Testis (tissue), 3 donors: ENCODE data around the gene ANKRD31. TPM values are rescaled to one million over a fixed set of nuclear protein-coding genes. Genes with fewer than 3 reads are reported as not detected.

ENCODE experiments used
- DNase-seq: peaks from one replicate; pipeline ENCODE4 v3.0.0-alpha.2; 2019
- H3K27ac ChIP-seq, 2 donors: fragments of 200-600 bp; sonication (generic); one replicate each; pipeline ENCODE4 v1.5.1; 2019
- H3K27me3 ChIP-seq: fragments of 200-600 bp; sonication (generic); one replicate; pipeline ENCODE4 v1.5.1; 2019
- H3K36me3 ChIP-seq: fragments of 200-600 bp; sonication (generic); one replicate; pipeline ENCODE4 v1.5.1; 2017; ENCODE audit warnings: low read depth; ENCODE audit errors: missing control alignments
- H3K4me1 ChIP-seq: fragments of 200-600 bp; sonication (generic); one replicate; pipeline ENCODE4 v1.5.1; 2019
- H3K4me3 ChIP-seq, 2 donors: fragments of 200-600 bp; sonication (generic); one replicate each; pipeline ENCODE4 v1.5.1; 2017 to 2019
- H3K9me3 ChIP-seq: fragments of 200-600 bp; sonication (generic); one replicate; pipeline ENCODE4 v1.5.1; 2017
- CTCF ChIP-seq, 3 experiments: fragments of 450-650 bp in 2 of 3; fragments of 200-600 bp in 1 of 3; sonication (generic) in 1 of 3; IDR thresholded peaks; one replicate each; pipeline ENCODE4 v1.5.1; 2016 to 2019; ENCODE audit warnings: antibody characterized with exemption in 3 of 3, mild to moderate bottlenecking in 2 of 3, moderate library complexity in 1 of 3
- POLR2A ChIP-seq: fragments of 450-650 bp; IDR thresholded peaks from one replicate; pipeline ENCODE4 v1.6.1; 2017; ENCODE audit warnings: antibody characterized with exemption, mild to moderate bottlenecking, moderate library complexity
- WGBS, 2 donors: methylation state at CpG; one replicate each; pipeline ENCODE4 v1.1.5; 2018; 5-methylcytosine and 5-hydroxymethylcytosine counted together
- intact Hi-C: fragments of 100-400 bp; cut with DNase I; formaldehyde crosslinking; loops from one replicate; pipeline ENCODE4 v1.15.1; 2023; ENCODE audit warnings: low total_unique reads
- polyA plus RNA-seq: library from polyadenylated mRNA; stranded (reverse); fragments of 350-450 nt; fragmentation: Illumina TruSeq; extraction: RNeasy Lipid Tissue Mini Kit (QIAGEN cat#74804); gene quantifications from one replicate; pipeline ENCODE4 v1.2.3, GENCODE V29; 2014; ENCODE audit warnings: low read depth, low replicate concordance; ENCODE audit not compliant: insufficient read depth
- small RNA-seq, 2 donors: library from RNA; depleted of rRNA; stranded (forward); fragments of <200 nt; gene quantifications; one replicate each; pipeline ENCODE3, GENCODE V24; 2016
- total RNA-seq, 2 donors: library from RNA; depleted of rRNA; stranded (reverse); fragments of >200 nt; gene quantifications; one replicate each; pipeline ENCODE4 v1.2.3, GENCODE V29; 2016

Gene ANKRD31
- total and polyA plus RNA-seq, 3 donors from 2014 or later: 3.7 to 16.9 (median 10.3) TPM

GRCh38 chr5:75020016-75020656, 216.5 kb downstream of the ANKRD31 start:
- Histone ChIP-seq H3K27ac (no peak overlapping the region), H3K4me3 (no peak overlapping the region), H3K9me3 (no peaks in the 10 kb centered on the region), H3K27me3 (no peaks in the 10 kb centered on the region), H3K36me3 (no peaks in the 10 kb centered on the region), H3K4me1 (peaks cover 6% of the 10 kb centered on the region)
- intact Hi-C loops: no loop called here
- no peak for TF ChIP-seq CTCF (IDR thresholded peaks at IDR 0.05)
- no peak for TF ChIP-seq POLR2A
- no peak for DNase-seq
- 82% methylated on average over 10 of the region's 10 CpGs for WGBS, 2 donors

DNA sequence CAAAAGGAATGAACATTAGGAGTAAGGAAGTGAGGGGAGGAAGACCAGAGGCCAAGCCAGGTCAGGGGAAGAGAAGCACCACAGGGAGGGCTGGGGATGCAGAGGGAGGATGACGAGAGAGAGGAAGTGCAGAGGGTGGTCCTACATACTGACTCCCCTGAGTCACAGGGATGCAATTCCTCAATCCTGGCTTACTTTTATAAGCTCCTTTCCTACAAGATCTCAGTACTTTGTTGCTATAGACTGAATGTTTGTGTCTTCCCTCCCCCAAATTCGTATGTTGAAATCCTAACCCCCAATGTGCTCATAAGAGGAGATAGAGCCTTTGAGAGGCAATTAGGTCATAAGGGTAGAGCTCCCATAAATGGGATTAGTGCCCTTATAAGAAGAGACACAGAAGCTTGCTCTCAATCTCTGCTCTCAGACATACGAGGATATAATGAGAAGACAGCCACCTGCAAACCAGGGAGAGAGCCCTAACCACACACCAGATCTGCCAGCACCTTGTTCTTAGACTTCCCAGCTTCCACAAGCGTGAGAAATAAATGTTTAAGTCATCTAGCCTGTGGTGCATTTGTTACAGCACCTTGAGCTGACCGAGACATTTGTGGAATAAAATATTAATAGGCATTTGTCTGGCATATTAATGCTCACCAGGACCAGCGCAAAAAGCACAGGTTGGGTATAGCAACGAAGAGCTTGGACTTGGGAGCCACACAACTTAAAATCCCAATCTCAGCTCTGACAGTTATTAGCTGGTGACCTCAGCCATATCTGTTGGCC, 217.7 kb downstream of the ANKRD31 start:
- intact Hi-C loops: no loop called here
- no peak for TF ChIP-seq CTCF (IDR thresholded peaks at IDR 0.05)
- TF ChIP-seq POLR2A: no peak
- Histone ChIP-seq H3K27ac (no peak overlapping the region), H3K27me3 (no peaks in the 10 kb centered on the region), H3K4me1 (peaks cover 6% of the 10 kb centered on the region), H3K4me3 (no peak overlapping the region), H3K9me3 (no peaks in the 10 kb centered on the region), H3K36me3 (no peaks in the 10 kb centered on the region)
- no peak for DNase-seq
- 87 to 89% methylated on average over 7 of the region's 7 CpGs for WGBS, 2 donors

Small RNA genes lying within 50 kb of the gene (small RNA-seq; reads per million reads assigned to genes)
- 0 reads per million in 2 donors for gene SUMO2P5

Other genes starting within 250 kb of the ANKRD31 start
- gene GCNT4, start 184.3 kb downstream of the ANKRD31 start, total RNA-seq: 1 to 10 TPM; 1.8 to 2.7 TPM
- 2.8 TPM for gene GCNT4, start 184.3 kb downstream of the ANKRD31 start, polyA plus RNA-seq
- 10 to 100 TPM; 33.6 to 44.8 TPM for gene HMGCR, start 100.3 kb upstream of the ANKRD31 start, total RNA-seq
- gene HMGCR, start 100.3 kb upstream of the ANKRD31 start, polyA plus RNA-seq: 49.8 TPM